Calu3 (cell line): ENCODE measurements around the gene RIPOR3. TPM values are rescaled to one million over a fixed set of nuclear protein-coding genes. Genes with fewer than 3 reads are reported as not detected.

Experiments used
- BruUV-seq: library from RNA; stranded (reverse); fragments of 400-500 nt; replicated peaks from 2 replicates; lab custom pipeline; 2021; lab: Mats Ljungman, UMichigan
- CTCF ChIA-PET: fragments of 300-600 bp; sonication (Branson Sonifier 250); formaldehyde crosslinking; loops from one replicate; lab custom pipeline; 2022; ENCODE audit warnings: antibody characterized with exemption; lab: Charles Lee
- DNase-seq: peaks from one replicate; pipeline ENCODE4 v3.0.0; 2022
- H3K27ac Mint-ChIP-seq: one replicate; pipeline ENCODE4 v1.8.0; 2022; ENCODE audit warnings: mixed read lengths; ENCODE audit not compliant: unreplicated experiment
- H3K27me3 Mint-ChIP-seq: one replicate; pipeline ENCODE4 v1.8.0; 2022; ENCODE audit warnings: mixed read lengths; ENCODE audit not compliant: unreplicated experiment
- H3K36me3 Mint-ChIP-seq: one replicate; pipeline ENCODE4 v1.8.0; 2022; ENCODE audit warnings: mild to moderate bottlenecking, moderate library complexity, mixed read lengths; ENCODE audit not compliant: insufficient read depth, unreplicated experiment
- H3K4me1 Mint-ChIP-seq: one replicate; pipeline ENCODE4 v1.8.0; 2022; ENCODE audit warnings: mild to moderate bottlenecking, low read depth, mixed read lengths; ENCODE audit not compliant: unreplicated experiment
- H3K4me3 Mint-ChIP-seq: one replicate; pipeline ENCODE4 v1.8.0; 2022; ENCODE audit warnings: mild to moderate bottlenecking, low read depth, moderate library complexity, mixed read lengths; ENCODE audit not compliant: unreplicated experiment
- H3K9me3 Mint-ChIP-seq: one replicate; pipeline ENCODE4 v1.8.0; 2022; ENCODE audit warnings: low read depth, mixed read lengths; ENCODE audit not compliant: unreplicated experiment
- intact Hi-C: fragments of 100-400 bp; cut with micrococcal nuclease; formaldehyde crosslinking; loops from one replicate; pipeline ENCODE4 v1.10.0; 2022; ENCODE audit not compliant: unreplicated experiment
- total RNA-seq: library from RNA; stranded (reverse); gene quantifications from 2 replicates; pipeline ENCODE4 v1.2.3, GENCODE V29; 2022
- TF ChIP-seq, protein P1 (sequence below): fragments of 200-600 bp; IDR thresholded peaks from one replicate; pipeline ENCODE4 v1.8.0; 2022; ENCODE audit warnings: antibody characterized with exemption; ENCODE audit not compliant: unreplicated experiment

RIPOR3 gene
- total RNA-seq, 1 experiment from 2014 or later: 4.0 TPM

- peak within 1 kb of the TSS; percentile 99 for H3K27ac Mint-ChIP-seq
- H3K4me3 Mint-ChIP-seq: peak within 1 kb of the TSS; percentile 61
- H3K9me3 Mint-ChIP-seq: no peaks in the 10 kb centered on the region
- peaks cover 89% of the 10 kb centered on the region for H3K36me3 Mint-ChIP-seq
- H3K4me1 Mint-ChIP-seq: peaks cover 56% of the 10 kb centered on the region
- TF ChIP-seq, protein P1, sequence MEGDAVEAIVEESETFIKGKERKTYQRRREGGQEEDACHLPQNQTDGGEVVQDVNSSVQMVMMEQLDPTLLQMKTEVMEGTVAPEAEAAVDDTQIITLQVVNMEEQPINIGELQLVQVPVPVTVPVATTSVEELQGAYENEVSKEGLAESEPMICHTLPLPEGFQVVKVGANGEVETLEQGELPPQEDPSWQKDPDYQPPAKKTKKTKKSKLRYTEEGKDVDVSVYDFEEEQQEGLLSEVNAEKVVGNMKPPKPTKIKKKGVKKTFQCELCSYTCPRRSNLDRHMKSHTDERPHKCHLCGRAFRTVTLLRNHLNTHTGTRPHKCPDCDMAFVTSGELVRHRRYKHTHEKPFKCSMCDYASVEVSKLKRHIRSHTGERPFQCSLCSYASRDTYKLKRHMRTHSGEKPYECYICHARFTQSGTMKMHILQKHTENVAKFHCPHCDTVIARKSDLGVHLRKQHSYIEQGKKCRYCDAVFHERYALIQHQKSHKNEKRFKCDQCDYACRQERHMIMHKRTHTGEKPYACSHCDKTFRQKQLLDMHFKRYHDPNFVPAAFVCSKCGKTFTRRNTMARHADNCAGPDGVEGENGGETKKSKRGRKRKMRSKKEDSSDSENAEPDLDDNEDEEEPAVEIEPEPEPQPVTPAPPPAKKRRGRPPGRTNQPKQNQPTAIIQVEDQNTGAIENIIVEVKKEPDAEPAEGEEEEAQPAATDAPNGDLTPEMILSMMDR: no peak
- no peaks in the 10 kb centered on the region for H3K27me3 Mint-ChIP-seq
- peak; percentile 100 for DNase-seq
- BruUV-seq: no TSS peak
- intact Hi-C loops: no loop called here
- CTCF ChIA-PET: interaction anchor here (0.6 to 8.7 kb wide), 10 partner anchors 10 to 1678 kb away, joined by 3 to 82 read pairs (median 4); no protein-coding TSS in a partner anchor
These were observed 40.0 kb upstream of the RIPOR3 start, which contains the start of gene PARD6B for GRCh38 chr20:50731055-50731929. TSS of gene PARD6B (plus strand) at chr20:50731580. CDS start at chr20:50731787, 207 bp downstream.

- peak overlapping the region; percentile 99 for H3K27ac Mint-ChIP-seq
- peak overlapping the region; percentile 61 for H3K4me3 Mint-ChIP-seq
- H3K27me3 Mint-ChIP-seq: no peaks in the 10 kb centered on the region
- TF ChIP-seq, protein P1: no peak
- H3K36me3 Mint-ChIP-seq: peaks cover 83% of the 10 kb centered on the region
- CTCF ChIA-PET: interaction anchor here (0.6 to 8.7 kb wide), 9 partner anchors 10 to 638 kb away, joined by 3 to 82 read pairs (median 5); no protein-coding TSS in a partner anchor
- H3K4me1 Mint-ChIP-seq: peaks cover 51% of the 10 kb centered on the region
- no peak for DNase-seq
- H3K9me3 Mint-ChIP-seq: no peaks in the 10 kb centered on the region
- intact Hi-C loops: no loop called here
- BruUV-seq: no TSS peak
These were observed 39.4 kb upstream of the RIPOR3 start for GRCh38 chr20:50730765-50731054.

DNA sequence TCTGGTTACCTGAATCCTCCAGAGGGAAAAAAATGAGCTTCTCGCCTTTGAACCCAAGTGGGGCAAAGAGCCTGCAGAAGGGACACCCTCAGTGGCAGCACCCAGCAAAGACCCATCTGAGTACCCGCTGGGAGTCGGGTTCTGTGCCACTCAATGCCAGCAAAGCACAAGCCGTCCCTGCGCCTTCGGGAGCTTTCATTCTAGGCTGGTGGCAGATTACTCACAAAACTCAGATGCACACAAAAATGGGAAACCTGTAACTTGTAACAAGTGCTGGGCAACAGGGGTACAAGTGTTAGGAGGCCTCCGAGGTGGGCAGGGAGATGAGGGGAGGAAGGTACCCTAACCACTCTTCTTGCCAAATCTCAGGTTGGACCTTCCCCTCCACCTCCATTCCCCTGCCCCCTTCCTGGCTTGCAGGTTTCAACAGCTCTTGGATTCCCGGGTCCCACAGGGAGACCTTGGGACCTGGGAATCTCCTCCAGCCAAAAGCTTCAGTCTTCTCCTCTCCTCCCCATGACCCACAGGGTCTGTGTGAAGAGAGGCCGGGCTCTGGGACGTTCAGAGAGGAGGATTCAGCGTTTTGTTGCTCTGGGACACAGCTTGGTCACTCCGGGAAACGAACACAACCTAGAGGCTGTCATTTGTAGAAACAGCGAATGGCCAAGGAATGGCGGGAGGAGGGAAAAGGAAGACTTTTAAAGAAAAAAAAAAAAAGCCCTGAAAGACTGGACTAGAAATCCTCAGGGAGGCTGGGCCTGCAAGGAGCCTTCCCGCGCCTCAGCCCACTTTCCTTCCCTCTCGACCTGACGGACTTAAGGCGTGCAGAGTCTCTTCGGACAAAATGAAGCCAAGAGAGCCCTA is 38.8 kb upstream of the RIPOR3 start:
- Mint-ChIP-seq H3K36me3 (peaks cover 77% of the 10 kb centered on the region), H3K27me3 (no peaks in the 10 kb centered on the region), H3K4me3 (peak overlapping the region; percentile 61), H3K27ac (peak overlapping the region; percentile 99), H3K4me1 (peaks cover 45% of the 10 kb centered on the region), H3K9me3 (no peaks in the 10 kb centered on the region)
- TSS peak; percentile 64 for BruUV-seq
- TF ChIP-seq, protein P1: no peak
- DNase-seq: peak; percentile 48
- CTCF ChIA-PET: interaction anchor here (0.6 to 8.7 kb wide), 14 partner anchors 10 to 638 kb away, joined by 3 to 82 read pairs (median 5); no protein-coding TSS in a partner anchor
- intact Hi-C loops: loop anchor here (1.0 to 2.0 kb wide), 2 partner anchors 31 to 52 kb away; no protein-coding TSS in a partner anchor
